GM21526 (cell line): ENCODE data around the gene TTC14.
"Not testable (repeated sequence)": the region's sequence is repeated elsewhere in the genome, so short reads cannot be mapped to it uniquely, and the experiment has no call there.

Source experiments
- ATAC-seq: cut with Tn5 transposase; IDR thresholded peaks from one replicate; pipeline ENCODE4 v1.9.1; 2021; ENCODE audit warnings: moderate library complexity; ENCODE audit not compliant: unreplicated experiment, low FRiP score

Gene TTC14, protein sequence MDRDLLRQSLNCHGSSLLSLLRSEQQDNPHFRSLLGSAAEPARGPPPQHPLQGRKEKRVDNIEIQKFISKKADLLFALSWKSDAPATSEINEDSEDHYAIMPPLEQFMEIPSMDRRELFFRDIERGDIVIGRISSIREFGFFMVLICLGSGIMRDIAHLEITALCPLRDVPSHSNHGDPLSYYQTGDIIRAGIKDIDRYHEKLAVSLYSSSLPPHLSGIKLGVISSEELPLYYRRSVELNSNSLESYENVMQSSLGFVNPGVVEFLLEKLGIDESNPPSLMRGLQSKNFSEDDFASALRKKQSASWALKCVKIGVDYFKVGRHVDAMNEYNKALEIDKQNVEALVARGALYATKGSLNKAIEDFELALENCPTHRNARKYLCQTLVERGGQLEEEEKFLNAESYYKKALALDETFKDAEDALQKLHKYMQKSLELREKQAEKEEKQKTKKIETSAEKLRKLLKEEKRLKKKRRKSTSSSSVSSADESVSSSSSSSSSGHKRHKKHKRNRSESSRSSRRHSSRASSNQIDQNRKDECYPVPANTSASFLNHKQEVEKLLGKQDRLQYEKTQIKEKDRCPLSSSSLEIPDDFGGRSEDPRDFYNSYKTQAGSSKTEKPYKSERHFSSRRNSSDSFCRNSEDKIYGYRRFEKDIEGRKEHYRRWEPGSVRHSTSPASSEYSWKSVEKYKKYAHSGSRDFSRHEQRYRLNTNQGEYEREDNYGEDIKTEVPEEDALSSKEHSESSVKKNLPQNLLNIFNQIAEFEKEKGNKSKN

DNA sequence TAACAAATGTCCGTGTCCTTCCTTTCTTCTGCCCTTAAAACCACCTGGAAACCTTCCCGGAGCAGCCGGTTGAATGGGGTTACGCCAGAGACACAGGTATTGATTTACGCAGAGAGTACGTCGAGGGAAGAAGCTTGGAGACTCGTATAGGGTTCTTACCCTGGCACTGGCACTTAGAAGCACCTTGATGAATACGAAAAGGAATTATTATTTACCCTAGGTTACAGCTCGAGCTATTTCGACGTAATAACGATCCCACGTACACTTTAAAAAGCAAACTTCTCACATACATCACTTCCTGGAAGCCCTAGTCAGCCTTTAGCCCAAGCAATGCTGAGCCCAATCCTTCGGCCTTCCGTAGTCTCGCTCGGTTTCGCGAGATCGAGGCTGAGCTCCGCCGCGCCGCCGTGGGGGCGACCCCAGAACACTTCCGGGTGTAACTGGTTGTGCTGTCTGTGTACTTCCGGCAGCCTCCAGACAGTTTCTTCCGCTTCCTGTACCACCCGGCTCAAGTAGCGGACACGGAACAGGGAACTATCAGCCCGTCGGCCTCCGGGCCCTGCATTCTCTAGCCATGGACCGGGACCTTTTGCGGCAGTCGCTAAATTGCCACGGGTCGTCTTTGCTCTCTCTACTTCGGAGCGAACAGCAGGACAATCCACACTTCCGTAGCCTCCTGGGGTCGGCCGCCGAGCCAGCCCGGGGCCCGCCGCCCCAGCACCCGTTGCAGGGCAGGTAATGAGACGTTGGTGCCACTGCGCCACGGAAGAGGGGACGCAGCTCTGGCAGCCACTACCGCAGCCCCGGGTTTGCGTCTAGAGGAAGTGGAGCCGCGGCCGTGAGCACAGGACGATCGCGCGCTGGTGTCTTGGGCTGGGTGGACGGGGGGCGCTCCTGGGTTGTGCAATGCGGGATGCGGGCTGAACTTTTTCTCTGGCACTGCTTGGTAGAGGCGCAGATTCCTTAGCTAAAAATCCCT is at the start of gene TTC14:
TTC14 (plus strand) TSS at position 476 of the 979 bp plus-strand sequence; CDS start at position 575, 99 bp downstream.
- peak; percentile 98 for ATAC-seq

DNA sequence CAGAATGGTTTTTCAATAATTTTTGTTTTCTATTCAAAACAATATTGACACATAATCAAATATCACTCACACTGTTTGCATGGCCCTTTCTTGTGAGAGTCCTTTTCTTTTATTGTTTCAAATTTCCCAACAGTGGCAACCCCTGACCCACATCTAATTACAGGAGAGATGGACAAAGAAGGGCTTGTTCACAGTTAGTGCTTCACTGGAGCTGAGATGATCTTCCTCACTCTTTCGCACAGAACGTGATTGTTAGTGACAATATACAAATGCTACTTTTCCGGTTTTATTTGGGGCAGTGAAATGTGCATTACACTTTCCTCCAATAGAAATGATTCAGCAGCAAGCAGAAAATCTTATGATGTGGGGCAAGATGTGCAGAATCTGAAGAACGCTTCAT is 38.6 kb upstream of the TTC14 start:
- ATAC-seq = no peak

DNA sequence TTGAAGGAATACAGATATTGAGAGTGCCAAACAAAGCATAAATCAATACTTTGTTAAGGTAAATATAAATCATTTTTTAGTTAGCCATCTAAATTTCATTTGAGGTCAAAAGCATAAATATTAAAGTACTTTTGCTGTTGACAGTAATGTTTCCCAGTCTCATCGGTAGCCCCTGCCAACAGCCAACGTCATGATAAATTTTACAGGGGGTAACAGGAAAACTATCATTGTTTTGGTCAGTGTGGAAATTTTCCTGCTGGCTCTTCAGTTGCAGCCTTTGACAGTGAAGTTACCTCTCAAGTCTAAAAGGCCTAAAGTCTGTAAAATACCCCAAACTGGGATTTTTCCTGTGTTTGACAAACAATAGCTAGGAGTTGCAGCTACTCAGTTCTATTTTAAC is 37.3 kb upstream of the TTC14 start:
- no peak for ATAC-seq

DNA sequence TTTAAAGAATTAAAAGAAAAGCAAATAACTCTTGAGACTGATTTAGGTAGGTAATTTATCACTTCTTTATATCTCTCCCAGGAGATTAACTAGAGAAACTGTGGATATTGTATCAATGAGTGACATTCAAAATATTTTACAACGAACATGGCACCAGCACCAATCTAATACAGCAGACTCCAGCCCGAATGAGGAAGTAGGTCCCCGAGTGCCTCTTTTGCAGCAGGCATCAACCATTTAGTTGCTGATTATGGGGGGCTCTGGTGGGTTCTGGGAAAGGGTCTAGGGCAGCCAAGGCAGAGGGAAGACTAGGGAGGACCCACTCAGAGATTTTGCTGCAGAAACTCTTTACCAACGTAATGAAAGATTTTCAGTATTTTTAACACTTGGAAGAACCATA is 31.7 kb upstream of the TTC14 start:
- no peak for ATAC-seq

DNA sequence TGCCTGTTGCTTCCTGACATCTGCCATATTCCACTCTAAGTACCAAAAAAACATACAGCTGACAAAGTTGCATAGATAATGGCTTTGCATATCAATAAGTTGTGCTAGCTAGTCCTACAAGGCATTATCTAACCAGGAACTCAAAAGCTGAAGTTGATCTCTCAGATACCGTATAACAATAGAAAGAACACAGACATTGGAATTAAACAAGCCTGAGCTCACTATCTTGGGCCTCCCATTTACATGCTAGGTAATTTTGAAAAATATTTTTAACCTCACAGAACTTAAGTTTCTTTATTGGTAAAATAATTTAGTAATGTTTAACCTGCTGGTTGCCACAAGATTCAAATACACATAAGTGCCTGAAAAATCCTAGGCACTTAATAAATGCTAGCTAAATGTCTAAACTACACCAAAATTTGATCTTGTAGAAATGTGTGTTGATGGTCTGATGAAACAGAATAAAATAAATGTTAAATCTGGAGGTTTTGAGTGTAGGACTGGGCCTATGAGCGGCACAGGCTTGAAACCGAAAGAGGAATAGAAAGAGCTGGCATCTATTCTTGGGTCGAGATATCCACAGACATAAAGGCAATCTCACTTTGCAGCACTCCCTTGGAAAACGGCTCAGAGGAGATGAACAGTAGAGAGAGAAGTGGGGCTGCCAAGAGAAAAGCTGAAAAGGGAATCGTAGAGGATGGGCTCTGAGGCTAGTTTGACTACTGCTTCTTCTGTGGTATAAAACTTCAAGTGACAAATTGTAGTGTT is 29.9 kb upstream of the TTC14 start:
- ATAC-seq = peak; percentile 89

DNA sequence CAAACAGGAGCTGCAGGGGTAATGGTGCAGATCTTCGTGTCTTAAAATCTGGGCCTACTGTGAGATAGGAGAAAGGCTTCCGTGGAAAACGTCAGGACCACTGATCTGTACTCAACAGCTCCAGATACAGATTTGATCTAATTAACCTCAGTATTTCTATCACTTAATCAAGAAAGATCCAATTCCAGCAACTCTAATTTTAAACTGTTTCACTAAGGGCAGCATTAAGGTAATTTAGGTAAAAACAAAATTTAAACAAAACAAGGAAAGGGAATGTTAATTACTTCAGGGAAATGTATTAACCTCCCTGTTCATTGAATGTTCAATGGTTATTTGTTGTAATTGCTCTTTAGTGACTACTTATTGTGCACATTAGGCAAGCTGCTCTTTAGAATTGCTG is 26.4 kb upstream of the TTC14 start:
- no peak for ATAC-seq

DNA sequence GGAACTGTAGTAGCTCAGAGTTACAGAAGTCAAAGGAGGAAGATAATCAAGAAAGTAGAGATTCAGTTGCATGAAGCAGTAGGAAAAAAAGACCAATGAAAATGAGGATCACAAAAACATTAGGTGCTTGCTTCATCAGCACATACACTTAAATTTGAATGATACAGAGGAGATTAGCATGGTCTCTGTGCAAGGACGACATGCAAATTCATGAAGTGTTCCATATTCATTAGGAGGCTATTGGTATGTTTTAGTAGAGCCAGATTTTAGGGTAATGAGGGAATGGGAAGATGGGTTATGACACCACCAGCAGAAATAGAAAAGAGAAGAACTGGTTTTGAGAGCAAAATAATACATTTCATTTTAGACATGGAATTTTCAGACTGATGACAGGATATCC is 21.0 kb upstream of the TTC14 start:
- no peak for ATAC-seq

DNA sequence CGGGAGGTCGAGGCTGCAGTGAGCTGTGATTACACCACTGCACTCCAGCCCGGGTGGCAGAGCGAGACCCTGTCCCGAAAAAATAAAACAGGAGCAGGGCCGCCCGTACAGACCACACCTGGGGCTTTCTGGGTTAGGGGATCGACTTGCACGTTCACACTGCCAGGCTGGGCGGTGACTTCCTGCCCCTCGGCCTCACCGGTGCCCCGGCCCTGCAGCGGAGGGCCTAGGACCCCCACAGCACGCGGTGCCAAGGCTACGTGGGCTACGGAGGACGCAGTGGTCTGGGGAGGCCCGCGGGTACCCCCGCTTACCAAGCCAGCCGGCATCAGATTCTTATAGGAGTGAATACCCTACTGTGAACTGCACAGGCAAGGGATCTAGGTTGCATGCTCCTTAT is 11.6 kb upstream of the TTC14 start:
- no peak for ATAC-seq

DNA sequence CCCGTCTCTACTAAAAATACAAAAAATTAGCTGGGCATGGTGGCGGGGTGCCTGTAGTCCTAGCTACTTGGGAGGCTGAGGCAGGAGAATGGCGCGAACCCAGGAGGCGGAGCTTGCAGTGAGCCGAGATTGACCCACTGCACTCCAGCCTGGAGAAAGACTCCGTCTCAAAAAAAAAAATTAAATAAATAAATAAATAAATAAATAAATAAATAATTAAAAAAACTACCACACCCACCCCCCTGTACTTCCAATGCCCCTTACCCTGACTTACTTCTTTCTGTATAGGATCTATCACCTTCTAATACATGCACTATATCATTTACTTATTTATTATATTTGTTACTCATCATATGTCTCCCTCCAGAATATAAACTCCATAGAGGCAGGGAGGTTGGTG is 8.3 kb upstream of the TTC14 start:
- ATAC-seq = not testable (repeated sequence)

DNA sequence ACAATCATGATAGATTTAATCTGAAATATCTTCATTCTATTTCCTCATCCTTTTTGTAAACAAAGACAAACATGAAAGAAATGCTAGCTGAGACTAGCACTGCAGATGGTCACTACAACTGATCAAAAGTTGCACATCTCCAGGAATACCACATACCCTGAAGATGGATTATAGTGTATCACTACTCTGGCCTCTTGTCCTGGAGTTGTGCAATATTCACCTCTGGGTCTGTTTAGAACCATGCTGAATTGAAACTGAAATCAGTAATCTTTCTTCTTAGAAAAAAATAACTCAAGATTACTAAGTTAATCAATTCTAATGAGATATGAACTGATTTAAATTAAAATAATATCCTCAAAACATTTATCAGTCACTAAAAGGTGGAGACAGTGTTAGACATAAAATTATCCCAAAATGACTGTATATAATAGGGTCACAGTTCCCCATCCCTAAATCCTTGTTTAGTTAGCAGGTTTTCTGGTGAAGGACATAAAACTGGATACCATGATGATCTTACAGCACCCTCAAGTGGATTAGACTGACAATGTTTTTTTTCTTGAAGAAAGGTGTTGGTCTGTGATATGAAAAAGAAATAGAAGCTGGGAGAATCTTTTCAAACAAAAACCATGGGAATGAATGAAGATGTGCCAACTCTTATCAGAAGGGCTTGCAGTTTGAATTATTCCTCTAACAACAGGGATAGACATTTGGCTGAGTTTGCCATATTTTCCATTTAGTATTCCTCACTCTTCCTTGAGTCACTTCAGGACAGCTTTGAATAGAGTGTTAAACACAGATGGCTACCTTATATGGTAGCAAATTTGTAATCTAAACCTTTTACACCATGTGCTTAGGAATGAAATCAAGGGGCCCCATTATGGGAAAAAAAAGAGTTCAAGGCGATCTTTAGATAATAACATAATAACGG is 7.1 kb upstream of the TTC14 start:
- ATAC-seq = no peak

DNA sequence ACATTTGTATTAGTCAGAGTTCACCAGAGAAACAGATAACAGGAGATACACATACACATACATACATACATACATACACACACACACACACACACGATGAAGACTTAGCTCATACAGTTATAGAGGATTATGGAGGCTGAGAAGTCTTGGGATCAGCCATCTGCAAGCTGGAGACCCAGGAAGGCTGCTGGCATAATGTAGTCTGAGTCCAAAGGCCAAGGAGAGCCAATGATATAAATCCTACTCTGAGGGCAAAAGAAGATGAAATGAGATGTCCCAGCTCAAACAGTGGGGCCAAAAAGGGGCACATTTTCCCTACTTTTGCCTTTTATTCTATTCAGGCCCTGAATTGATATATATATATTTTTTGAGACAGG is 6.4 kb upstream of the TTC14 start:
- no peak for ATAC-seq

DNA sequence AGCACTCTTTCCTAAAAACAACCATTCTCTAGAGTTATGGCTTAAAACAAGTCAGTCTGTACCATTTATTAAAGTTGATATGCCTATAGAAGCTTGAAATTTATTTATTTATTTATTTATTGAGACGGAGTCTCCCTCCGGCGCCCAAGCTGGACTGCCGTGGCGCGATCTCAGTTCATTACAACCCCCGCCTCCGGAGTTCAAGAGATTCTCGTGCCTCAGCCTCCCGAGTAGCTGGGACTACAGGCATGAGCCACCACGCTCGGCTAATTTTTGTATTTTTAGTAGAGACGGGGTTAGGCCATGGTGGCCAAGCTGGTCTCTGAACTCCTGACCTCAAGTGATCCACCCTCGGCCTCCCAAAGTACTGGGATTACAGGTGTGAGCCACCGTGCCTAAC is 1.5 kb upstream of the TTC14 start:
- ATAC-seq = no peak

DNA sequence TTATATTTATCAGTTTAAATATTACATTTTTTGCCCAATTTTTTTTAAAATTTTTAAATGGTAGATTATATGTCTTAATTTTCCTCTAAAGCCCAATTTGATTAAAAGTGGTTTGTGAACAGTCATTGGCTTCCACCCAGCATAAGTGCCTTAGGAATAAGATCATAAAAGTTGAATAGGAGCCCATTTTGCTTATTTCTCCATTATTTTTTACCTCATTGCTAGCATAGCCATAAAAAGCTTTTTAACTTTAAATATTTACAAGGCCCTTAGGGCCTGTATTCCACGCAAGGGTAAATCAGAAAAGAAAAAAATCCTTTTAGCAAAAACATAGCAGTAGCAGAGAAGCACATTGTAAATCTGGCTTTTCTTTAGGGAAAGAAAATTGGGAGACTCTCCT is 9.0 kb downstream of the TTC14 start:
- ATAC-seq = no peak

DNA sequence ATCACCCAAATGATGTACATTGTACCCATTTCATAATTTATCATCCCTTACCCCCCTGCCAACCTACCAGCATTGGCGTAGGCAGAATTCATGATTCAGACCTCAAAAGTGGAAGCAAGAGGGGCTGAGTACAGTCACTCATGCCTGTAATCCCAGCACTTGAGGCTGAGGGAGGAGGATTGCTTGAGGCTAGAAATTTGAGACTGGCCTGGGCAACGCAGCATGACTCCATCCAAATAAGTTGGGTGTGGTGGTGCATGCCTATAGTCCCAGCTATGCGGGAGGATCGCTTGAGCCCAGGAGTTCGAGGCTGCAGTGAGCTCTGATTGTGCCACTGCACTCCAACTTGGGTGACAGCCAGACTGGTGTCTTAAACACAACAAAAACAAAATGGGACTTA is 10.4 kb downstream of the TTC14 start:
- ATAC-seq = no peak

DNA sequence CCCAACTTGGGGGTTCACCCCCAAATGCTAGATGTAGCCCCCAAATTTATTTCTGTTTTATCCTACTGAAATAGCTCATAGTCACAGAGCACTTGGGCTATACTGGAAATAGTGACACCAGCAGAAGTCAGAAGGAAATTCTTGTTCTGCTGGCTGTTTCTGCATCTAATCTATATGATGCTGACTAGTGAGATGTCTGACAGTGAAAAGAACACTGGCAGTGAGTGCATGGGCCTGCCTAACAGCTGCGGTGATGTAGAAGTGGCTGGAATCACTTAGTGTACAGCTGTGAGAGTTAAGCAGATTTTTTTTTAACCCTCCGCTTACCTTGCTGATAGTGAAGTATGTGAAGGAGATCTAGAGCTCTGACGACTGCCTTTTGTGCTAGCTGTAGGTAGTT is 14.0 kb downstream of the TTC14 start:
- ATAC-seq = no peak

DNA sequence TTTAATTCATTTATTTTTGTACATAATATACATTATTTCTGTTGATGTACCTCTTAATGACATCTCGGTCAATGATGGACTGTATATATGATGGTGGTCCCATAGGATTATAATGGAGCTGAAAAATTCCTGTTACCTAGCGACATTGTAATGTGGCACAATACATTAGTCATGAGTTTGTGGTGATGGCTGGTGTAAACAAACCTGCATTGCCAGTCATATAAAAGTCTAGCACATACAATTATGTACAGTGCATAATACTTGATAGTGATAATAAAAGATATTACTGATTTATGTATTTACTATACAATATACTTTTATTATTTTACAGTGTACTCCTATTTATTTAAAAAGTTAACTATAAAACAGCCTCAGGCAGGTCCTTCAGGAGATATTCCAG is 15.1 kb downstream of the TTC14 start:
- ATAC-seq = no peak

DNA sequence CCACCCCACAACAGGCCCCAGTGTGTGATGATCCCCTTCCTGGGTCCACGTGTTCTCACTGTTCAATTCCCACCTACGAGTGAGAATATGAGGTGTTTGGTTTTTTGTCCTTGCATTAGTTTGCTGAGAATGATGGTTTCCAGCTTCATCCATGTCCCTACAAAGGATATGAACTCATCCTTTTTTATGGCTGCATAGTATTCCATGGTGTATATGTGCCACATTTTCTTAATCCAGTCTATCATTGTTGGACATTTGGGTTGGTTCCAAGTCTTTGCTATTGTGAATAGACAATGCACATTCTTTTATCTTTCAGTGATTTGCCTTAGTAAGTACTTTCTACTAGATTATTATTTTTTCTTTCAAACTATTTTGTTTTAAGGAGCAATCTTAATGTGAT is 16.6 kb downstream of the TTC14 start:
- ATAC-seq = not testable (repeated sequence)

DNA sequence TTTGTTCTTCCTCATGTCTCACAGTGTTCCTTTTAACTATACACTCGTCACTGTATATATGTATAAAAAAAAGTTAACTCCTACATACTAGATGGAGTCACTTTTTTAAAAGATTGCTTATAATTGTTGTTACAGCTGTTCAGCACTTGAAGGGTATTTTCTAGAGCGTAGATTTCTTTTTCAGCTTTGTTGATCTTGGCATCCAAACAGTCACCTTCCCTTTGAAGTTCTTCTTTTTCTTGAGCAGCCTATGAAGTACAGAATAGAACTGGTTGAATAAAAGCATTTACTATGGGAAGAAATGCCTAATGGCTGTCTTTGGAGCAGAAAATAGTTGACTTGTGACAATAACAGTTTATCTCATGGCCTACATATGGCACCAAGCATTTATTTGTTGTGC is 17.8 kb downstream of the TTC14 start:
- ATAC-seq = no peak

DNA sequence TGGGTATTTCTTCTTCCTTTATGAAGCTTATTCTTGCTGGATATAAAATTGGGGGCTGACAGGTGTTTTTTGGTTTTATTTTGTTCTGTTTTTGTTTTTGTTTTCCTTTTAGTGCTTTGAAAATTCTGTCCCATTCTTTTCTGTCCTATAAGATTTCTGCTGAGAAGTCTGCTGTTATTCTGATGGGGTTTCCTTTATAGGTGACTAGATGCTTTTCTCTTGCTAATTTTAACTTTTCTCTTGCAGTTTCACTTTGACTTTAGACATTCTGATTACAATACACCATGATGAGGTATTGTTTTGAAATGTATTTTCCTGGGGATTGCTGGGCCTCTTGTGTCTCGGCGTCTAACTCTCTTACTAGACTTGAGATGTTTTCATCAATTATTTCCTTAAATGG is 22.8 kb downstream of the TTC14 start:
- peak; percentile 50 for ATAC-seq
